Bronchial epithelial cell (primary cell): Measurements from ENCODE around the gene LIMS2. TPM values are rescaled to one million over a fixed set of nuclear protein-coding genes. Genes with fewer than 3 reads are reported as not detected.

Experiments
- DNase-seq: peaks from one replicate; pipeline ENCODE4 v3.0.0-alpha.2; 2010; ENCODE audit warnings: low read depth
- FAIRE-seq: peaks from 2 replicates; lab custom pipeline; 2011; peaks lifted over from hg19 to GRCh38; lab: Jason Lieb, UNC
- H3K27me3 ChIP-seq: 2 replicates; pipeline ENCODE4 v1.5.1; 2011; ENCODE audit warnings: low read length; ENCODE audit not compliant: control insufficient read depth, insufficient read depth
- H3K36me3 ChIP-seq: 2 replicates; pipeline ENCODE4 v1.5.1; 2011; ENCODE audit warnings: low read length; ENCODE audit not compliant: control insufficient read depth, insufficient read depth
- H3K4me3 ChIP-seq: 2 replicates; pipeline ENCODE4 v1.5.1; 2011; ENCODE audit warnings: mild to moderate bottlenecking, low read depth, low read length, control low read depth
- total RNA-seq: library from RNA; depleted of rRNA; stranded (reverse); fragments of >200 nt; gene quantifications from 2 replicates; pipeline ENCODE4 v1.2.1, GENCODE V29; 2014
- TF ChIP-seq, protein P1 (sequence below): IDR thresholded peaks from 2 replicates; pipeline ENCODE4 v1.5.1; 2011; ENCODE audit warnings: mild to moderate bottlenecking, moderate library complexity, low read length, control low read depth, inconsistent platforms; ENCODE audit not compliant: insufficient read depth, severe bottlenecking

The LIMS2 gene
- total RNA-seq, 1 donor from 2014 or later, result 0.79 TPM

DNA sequence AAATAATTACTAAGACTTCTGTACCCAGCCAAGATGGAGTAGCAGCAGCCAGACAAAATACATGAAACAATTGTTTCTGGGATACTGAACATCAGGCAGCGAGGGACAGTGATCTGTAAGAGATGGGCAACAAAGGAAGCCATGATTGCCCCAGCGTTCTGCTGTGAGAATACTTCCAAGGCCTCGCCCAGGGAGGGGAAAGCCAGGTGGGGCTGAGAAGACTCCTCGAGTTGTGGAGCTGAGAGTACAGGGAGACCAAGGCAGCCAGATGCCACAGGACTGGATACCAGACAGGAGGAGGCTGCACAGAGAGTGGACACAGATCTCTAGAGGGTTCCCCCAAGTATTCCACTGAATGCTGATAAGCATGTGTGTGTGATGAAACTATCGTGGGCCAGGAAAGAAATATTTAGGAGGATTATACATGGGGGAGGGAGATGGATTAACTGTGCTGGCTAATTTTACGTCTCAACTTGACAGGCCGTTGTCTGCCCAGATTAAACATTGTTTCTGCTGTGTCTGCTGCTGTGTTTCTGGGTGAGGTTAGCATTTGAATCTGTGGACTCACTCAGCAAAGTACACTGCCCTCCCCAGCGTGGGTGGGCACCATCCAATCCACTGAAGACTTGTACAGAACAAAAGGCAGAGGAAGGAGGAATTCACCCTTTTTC, 10.2 kb upstream of the LIMS2 start:
- DNase-seq (no peak), FAIRE-seq (no peak)
- TF ChIP-seq, protein P1, sequence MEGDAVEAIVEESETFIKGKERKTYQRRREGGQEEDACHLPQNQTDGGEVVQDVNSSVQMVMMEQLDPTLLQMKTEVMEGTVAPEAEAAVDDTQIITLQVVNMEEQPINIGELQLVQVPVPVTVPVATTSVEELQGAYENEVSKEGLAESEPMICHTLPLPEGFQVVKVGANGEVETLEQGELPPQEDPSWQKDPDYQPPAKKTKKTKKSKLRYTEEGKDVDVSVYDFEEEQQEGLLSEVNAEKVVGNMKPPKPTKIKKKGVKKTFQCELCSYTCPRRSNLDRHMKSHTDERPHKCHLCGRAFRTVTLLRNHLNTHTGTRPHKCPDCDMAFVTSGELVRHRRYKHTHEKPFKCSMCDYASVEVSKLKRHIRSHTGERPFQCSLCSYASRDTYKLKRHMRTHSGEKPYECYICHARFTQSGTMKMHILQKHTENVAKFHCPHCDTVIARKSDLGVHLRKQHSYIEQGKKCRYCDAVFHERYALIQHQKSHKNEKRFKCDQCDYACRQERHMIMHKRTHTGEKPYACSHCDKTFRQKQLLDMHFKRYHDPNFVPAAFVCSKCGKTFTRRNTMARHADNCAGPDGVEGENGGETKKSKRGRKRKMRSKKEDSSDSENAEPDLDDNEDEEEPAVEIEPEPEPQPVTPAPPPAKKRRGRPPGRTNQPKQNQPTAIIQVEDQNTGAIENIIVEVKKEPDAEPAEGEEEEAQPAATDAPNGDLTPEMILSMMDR, result no peak
- H3K4me3 ChIP-seq, result no peak overlapping the region
- H3K27me3 ChIP-seq, result no peaks in the 10 kb centered on the region
- no peaks in the 10 kb centered on the region for H3K36me3 ChIP-seq

DNA sequence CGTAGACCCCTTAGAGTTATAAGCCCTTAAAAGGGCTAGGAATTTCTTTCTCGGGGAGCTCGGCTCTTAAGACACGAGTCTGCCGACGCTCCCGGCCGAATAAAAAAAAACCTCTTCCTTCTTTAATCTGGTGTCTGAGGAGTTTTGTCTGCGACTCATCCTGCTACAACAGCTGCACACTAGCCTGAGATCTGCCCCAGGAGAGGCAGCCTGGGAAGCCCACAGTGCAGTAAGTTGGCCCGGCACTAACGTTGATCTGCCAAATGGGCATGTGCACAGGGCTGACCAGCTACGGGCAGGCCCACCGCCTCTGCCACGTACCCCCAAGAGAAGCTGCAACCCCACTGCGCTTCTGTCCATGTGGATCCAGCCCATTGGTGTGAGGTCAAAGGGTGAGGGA, 8.4 kb upstream of the LIMS2 start:
- no peak for DNase-seq

DNA sequence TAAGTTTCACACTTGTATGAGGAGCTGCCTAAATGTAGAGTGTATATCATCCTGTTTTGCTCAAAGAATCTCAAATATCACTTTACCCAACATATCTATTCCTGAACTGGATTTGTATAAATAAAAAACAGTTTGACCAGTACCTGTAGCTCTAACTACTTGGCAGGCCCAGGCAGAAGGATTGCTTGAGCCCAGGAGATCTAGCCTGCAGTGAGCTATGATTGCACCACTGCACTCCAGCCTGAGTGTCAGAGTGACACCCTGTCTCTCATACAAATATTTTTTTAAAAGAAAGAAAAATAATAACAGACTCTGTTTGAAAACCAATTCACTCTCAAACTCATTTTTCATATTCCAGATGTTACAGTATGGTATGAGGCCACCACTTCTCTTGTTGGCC, 7.7 kb upstream of the LIMS2 start:
- no peak overlapping the region for H3K4me3 ChIP-seq
- no peaks in the 10 kb centered on the region for H3K36me3 ChIP-seq
- DNase-seq (no peak), FAIRE-seq (no peak)
- TF ChIP-seq, protein P1, result no peak
- H3K27me3 ChIP-seq, result peaks cover 6% of the 10 kb centered on the region

More for the DNA sequence above, 8.4 kb upstream of the LIMS2 start:
- Histone ChIP-seq H3K36me3 (no peaks in the 10 kb centered on the region), H3K27me3 (no peaks in the 10 kb centered on the region), H3K4me3 (no peak overlapping the region)
- TF ChIP-seq, protein P1, result no peak
- no peak for FAIRE-seq

DNA sequence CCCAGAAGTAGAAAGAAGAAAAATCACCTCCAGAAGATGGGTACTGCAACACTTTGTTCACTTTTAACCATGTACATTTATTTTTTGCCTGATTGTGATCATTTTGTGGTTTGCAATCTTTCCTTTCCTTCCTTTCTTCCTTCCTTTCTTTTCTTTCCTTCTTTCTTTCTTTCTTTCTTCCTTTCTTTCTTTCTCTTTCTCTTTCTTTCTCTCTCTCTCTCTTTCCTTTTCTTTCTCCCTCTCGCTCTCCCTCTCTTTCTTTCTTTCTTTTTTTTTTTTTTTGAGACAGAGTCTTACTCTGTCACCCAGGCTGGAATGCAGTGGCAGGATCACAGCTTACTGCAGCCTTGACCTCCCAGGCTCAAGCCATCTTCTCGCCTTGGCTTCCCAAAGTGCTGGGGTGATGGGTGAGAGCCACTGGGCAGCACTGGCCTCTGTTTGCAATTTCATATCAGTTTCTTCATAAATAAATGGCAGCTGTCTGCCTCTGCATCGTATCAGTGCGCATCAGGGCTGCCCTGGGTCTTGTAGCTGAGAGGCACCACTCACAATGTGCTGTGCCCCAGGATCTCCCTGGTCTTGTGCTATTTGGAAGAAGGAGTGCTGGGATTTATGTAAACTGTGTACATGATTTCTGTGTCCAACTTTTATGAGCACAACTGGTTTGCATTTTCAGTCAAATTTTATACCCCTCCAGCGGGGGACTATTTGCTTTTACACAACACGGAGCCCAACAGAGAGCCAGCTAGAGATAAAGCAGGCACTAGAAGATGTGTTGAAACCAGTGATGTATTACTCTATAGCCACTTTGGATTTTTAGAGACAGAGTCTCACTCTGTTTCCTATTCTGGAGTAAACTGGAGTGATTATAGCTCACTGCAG, 6.9 kb upstream of the LIMS2 start:
- Histone ChIP-seq H3K4me3 (no peak overlapping the region), H3K36me3 (no peaks in the 10 kb centered on the region), H3K27me3 (peaks cover 12% of the 10 kb centered on the region)
- FAIRE-seq (no peak), DNase-seq (no peak)
- TF ChIP-seq, protein P1, result no peak

DNA sequence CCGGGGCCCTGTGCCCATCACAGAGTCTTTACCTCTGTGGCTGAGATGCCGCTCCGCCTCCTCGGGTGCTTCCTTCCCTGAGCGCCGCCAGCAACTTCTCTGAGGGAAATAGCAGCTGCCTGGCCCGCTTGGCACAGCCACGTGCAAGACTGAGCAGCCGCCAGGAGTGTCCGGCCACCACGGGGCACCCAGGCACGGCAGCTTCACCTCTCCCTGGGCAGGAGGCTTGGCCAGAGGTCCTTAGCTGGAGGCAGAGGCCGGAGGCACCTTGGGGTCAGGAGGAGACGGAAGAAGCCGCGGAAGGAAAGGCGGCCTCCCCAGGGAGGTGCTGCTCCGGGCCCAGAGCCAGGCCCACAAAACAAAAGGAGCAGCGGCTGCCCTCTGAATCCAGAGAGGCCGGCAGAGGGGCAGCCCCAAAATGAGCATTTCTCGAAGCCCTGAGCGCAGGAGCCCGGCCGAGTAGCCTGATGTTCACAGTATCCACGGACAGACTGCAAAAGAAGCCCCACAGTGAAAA, 6.0 kb upstream of the LIMS2 start:
- no peak overlapping the region for H3K4me3 ChIP-seq
- DNase-seq (no peak), FAIRE-seq (no peak)
- TF ChIP-seq, protein P1, result no peak
- H3K36me3 ChIP-seq, result no peaks in the 10 kb centered on the region
- peaks cover 16% of the 10 kb centered on the region for H3K27me3 ChIP-seq
